ENCODE data around the gene SLC9A9.

GRCh38 chr3:143883151-143883550 is 34.9 kb upstream of the SLC9A9 start:
- TF ChIP-seq, protein P1, sequence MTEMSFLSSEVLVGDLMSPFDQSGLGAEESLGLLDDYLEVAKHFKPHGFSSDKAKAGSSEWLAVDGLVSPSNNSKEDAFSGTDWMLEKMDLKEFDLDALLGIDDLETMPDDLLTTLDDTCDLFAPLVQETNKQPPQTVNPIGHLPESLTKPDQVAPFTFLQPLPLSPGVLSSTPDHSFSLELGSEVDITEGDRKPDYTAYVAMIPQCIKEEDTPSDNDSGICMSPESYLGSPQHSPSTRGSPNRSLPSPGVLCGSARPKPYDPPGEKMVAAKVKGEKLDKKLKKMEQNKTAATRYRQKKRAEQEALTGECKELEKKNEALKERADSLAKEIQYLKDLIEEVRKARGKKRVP (CRISPR knock-in tag; IDR thresholded peaks at IDR 0.05), result no peak
- TF ChIP-seq, protein P2, sequence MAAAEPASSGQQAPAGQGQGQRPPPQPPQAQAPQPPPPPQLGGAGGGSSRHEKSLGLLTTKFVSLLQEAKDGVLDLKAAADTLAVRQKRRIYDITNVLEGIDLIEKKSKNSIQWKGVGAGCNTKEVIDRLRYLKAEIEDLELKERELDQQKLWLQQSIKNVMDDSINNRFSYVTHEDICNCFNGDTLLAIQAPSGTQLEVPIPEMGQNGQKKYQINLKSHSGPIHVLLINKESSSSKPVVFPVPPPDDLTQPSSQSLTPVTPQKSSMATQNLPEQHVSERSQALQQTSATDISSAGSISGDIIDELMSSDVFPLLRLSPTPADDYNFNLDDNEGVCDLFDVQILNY (CRISPR knock-in tag; IDR thresholded peaks at IDR 0.05), result no peak
- TF ChIP-seq ZEB2 (IDR thresholded peaks at IDR 0.05) (no peak), ZNF239 (CRISPR knock-in tag; IDR thresholded peaks at IDR 0.05) (no peak)
